ENCODE measurements around the gene LCORL. TPM values are rescaled to one million over a fixed set of nuclear protein-coding genes. Genes with fewer than 3 reads are reported as not detected.

Gene LCORL
- total RNA-seq, 1 experiment from 2014 or later, result 15.5 TPM

DNA sequence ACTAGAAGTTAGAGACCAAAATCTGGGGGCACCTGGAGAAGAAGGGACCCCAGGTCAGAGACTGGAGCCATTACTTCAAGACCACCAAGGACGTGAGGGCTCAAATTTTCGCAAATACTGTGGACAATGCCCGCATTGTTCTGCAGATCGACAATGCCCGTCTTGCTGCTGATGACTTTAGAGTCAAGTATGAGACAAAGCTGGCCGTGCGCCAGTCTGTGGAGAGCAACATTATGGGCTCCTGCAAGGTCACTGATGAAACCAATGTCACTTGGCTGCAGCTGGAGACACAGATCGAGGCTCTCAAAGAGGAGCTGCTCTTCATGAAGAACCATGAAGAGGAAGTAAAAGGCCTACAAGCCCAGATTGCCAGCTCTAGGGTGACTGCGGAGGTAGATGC lies 109.5 kb downstream of the LCORL start:
- no peak overlapping the region for H2BK120ac ChIP-seq (ENCODE audit: low read depth, low read length, poor library complexity, severe bottlenecking)
- no peak for TF ChIP-seq CTCF (conservative IDR thresholded peaks at IDR 0.05)
- no peak overlapping the region for H2BK20ac ChIP-seq (ENCODE audit: low read depth, low read length, poor library complexity, severe bottlenecking)
- H3K18ac ChIP-seq (ENCODE audit: insufficient read length, low read depth, low read length), result no peak overlapping the region
- no peak overlapping the region for H3K4ac ChIP-seq (ENCODE audit: low read depth, low read length)
- no peaks in the 10 kb centered on the region for H3K79me1 ChIP-seq (ENCODE audit: insufficient read depth, low read depth, low read length, poor library complexity, severe bottlenecking)
- no peaks in the 10 kb centered on the region for H3K79me2 ChIP-seq (ENCODE audit: insufficient read depth, low read length)
- no peak overlapping the region for H4K8ac ChIP-seq (replicated peaks; ENCODE audit: insufficient read length, low read depth, low read length)
- no peak overlapping the region for H3K27ac ChIP-seq (ENCODE audit: insufficient read length, low read depth, low read length)
- no peak overlapping the region for H4K5ac ChIP-seq (ENCODE audit: insufficient read length, low read depth, low read length)
- Mint-ChIP-seq H3K9me3 (no peaks in the 10 kb centered on the region; a peak in 1 of 5 replicates), H3K36me3 (ENCODE audit: insufficient read depth in 1 of 3, low read depth in 3 of 3) (peaks cover 10 to 16% (median 13%) of the 10 kb centered on the region in 3 experiments; a peak in 6 of 7 replicates), H3K4me1 (no peaks in the 10 kb centered on the region), H3K4me3 (no peak overlapping the region), H3K27me3 (ENCODE audit: low read depth) (no peaks in the 10 kb centered on the region), H3K27ac (no peak overlapping the region)
- H3K23ac ChIP-seq (ENCODE audit: insufficient read length, low read depth, low read length), result no peak overlapping the region
- no peaks in the 10 kb centered on the region for H3K23me2 ChIP-seq (ENCODE audit: insufficient read length, low read depth, low read length, poor library complexity, severe bottlenecking)
- no peak overlapping the region for H2BK5ac ChIP-seq (ENCODE audit: insufficient read length, low read length)
- H3T11ph ChIP-seq (ENCODE audit: low read length), result no peak overlapping the region
- H3K4me2 ChIP-seq (ENCODE audit: insufficient read depth, insufficient read length, low read length), result no peak overlapping the region
- WGBS (ENCODE audit: extremely low coverage, insufficient read length, low lambda C conversion rate), result no CpG with 5 or more reads among the region's 9 CpGs
- H2AK5ac ChIP-seq (ENCODE audit: insufficient read length, low read length), result no peak overlapping the region
- no peak overlapping the region for H4K91ac ChIP-seq (ENCODE audit: insufficient read length, low read depth, low read length)
- H2AFZ ChIP-seq (ENCODE audit: low read length), result no peak overlapping the region
- no peak overlapping the region for H3K14ac ChIP-seq (ENCODE audit: insufficient read depth, low read length)
- no peaks in the 10 kb centered on the region for H3K9me3 ChIP-seq (ENCODE audit: control insufficient read depth, low read depth, low read length)
- H2BK12ac ChIP-seq (ENCODE audit: insufficient read length, low read depth, low read length), result no peak overlapping the region
- H3K9ac ChIP-seq (ENCODE audit: extremely low read depth, insufficient read length, low read length), result no peak overlapping the region
- no peak overlapping the region for H3K56ac ChIP-seq (ENCODE audit: insufficient read length, low read depth, low read length)
- no peak for DNase-seq
- H3K27me3 ChIP-seq (ENCODE audit: insufficient read depth, low read length), result no peaks in the 10 kb centered on the region
- no peak overlapping the region for H2BK15ac ChIP-seq (ENCODE audit: low read depth, low read length)
- no peaks in the 10 kb centered on the region for H4K20me1 ChIP-seq (ENCODE audit: control insufficient read depth, insufficient read depth, insufficient read length)
- H3K4me1 ChIP-seq (ENCODE audit: insufficient read depth, low read length), result no peaks in the 10 kb centered on the region

All from H9 (cell line).